DOHH2 (cell line): Measurements from ENCODE around the gene GLRX5.
A peak's percentile ranks its signal among the peaks of the same experiment; 100 is the strongest.

Experiments used
- H3F3A ChIP-seq: fragments of 200-600 bp; sonication (generic), shearing (Covaris generic); 2 replicates; pipeline ENCODE4 v1.6.0; 2016; ENCODE audit warnings: antibody characterized with exemption, mild to moderate bottlenecking; ENCODE audit not compliant: control insufficient read depth, insufficient read depth
- H3K27ac ChIP-seq: fragments of 200-600 bp; sonication (generic); 2 replicates; pipeline ENCODE4 v1.5.1; 2014; ENCODE audit warnings: low read depth, mild to moderate bottlenecking, low read length, moderate library complexity
- H3K27me3 ChIP-seq: fragments of 200-600 bp; sonication (generic); 2 replicates; pipeline ENCODE4 v1.6.1; 2014; ENCODE audit warnings: mild to moderate bottlenecking, low read length, mixed read lengths; ENCODE audit not compliant: control insufficient read depth
- H3K36me3 ChIP-seq: fragments of 200-600 bp; sonication (generic); 2 replicates; pipeline ENCODE4 v1.6.1; 2014; ENCODE audit warnings: mild to moderate bottlenecking, low read length, moderate library complexity, mixed read lengths; ENCODE audit not compliant: control insufficient read depth
- H3K4me1 ChIP-seq: fragments of 200-600 bp; sonication (generic); 2 replicates; pipeline ENCODE4 v1.6.1; 2014; ENCODE audit warnings: mild to moderate bottlenecking, low read length, mixed read lengths; ENCODE audit not compliant: control insufficient read depth
- H3K4me2 ChIP-seq: fragments of 200-600 bp; sonication (generic); 2 replicates; pipeline ENCODE4 v1.6.0; 2014; ENCODE audit warnings: mild to moderate bottlenecking, low read length, moderate library complexity
- H3K4me3 ChIP-seq: fragments of 200-600 bp; sonication (generic); 2 replicates; pipeline ENCODE4 v1.5.1; 2014; ENCODE audit warnings: mild to moderate bottlenecking, low read length, mixed read lengths
- H3K79me2 ChIP-seq: fragments of 200-600 bp; sonication (generic); 2 replicates; pipeline ENCODE4 v1.6.1; 2014; ENCODE audit warnings: mild to moderate bottlenecking, low read length, mixed read lengths; ENCODE audit not compliant: control insufficient read depth
- H3K9me2 ChIP-seq: fragments of 200-600 bp; sonication (generic); replicated peaks from 2 replicates; pipeline ENCODE4 v1.6.1; 2014; ENCODE audit warnings: mild to moderate bottlenecking, low read length, mixed read lengths; ENCODE audit not compliant: control insufficient read depth
- H3K9me3 ChIP-seq: fragments of 200-600 bp; sonication (generic); 2 replicates; pipeline ENCODE4 v1.6.1; 2014; ENCODE audit warnings: antibody characterized with exemption, low read length, mixed read lengths; ENCODE audit not compliant: control insufficient read depth, insufficient read depth
- H4K20me1 ChIP-seq: fragments of 200-600 bp; sonication (generic); 2 replicates; pipeline ENCODE4 v1.6.0; 2014; ENCODE audit warnings: low read depth, mild to moderate bottlenecking, antibody characterized with exemption, low read length, moderate library complexity; ENCODE audit not compliant: control insufficient read depth, insufficient read depth
- EZH2phosphoT487 ChIP-seq: fragments of 200-600 bp; sonication (generic); IDR thresholded peaks from 2 replicates; pipeline ENCODE4 v1.6.1; 2017; ENCODE audit warnings: borderline replicate concordance, mild to moderate bottlenecking, antibody characterized with exemption, low read length, moderate library complexity, mixed read lengths
- TF ChIP-seq, protein P1 (sequence below): fragments of 200-600 bp; sonication (generic); IDR thresholded peaks from one replicate; pipeline ENCODE4 v1.5.1; 2014; ENCODE audit warnings: antibody characterized with exemption, mild to moderate bottlenecking, low read depth, low read length; ENCODE audit not compliant: poor library complexity, severe bottlenecking

Gene GLRX5

DNA sequence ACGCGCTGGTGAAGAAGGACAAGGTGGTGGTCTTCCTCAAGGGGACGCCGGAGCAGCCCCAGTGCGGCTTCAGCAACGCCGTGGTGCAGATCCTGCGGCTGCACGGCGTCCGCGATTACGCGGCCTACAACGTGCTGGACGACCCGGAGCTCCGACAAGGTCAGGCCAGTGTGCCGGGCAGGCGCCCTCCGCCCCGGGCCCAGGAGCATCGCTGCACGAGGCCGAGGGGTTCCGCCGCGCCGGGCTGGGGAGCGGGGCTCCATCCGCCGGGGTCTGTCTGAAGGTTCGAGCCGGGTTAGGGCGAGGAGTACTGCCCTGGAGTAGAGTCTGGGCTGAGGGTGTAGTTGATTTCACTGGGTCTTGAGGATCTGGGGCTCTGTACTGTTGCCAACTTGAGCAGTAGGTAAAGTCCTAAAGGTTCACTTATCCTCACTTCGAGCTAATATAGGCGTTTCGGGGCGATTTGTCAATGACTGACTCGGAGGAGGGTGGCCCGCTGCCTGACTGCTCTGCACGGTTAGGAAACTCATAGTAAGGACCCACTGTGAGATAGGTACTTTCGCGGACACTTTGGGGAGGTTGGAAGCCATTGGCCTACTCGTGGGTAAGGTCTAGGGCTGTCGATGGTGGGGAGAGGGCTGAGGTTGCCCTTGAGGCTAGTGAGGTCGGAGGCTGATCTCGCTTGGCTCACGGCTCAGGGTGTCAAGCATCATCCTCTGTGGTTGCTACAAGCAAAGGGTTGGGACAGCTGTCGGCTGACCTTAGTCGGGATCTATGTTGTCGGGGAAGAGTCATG is 574 bp downstream of the GLRX5 start:
- TF ChIP-seq, protein P1, sequence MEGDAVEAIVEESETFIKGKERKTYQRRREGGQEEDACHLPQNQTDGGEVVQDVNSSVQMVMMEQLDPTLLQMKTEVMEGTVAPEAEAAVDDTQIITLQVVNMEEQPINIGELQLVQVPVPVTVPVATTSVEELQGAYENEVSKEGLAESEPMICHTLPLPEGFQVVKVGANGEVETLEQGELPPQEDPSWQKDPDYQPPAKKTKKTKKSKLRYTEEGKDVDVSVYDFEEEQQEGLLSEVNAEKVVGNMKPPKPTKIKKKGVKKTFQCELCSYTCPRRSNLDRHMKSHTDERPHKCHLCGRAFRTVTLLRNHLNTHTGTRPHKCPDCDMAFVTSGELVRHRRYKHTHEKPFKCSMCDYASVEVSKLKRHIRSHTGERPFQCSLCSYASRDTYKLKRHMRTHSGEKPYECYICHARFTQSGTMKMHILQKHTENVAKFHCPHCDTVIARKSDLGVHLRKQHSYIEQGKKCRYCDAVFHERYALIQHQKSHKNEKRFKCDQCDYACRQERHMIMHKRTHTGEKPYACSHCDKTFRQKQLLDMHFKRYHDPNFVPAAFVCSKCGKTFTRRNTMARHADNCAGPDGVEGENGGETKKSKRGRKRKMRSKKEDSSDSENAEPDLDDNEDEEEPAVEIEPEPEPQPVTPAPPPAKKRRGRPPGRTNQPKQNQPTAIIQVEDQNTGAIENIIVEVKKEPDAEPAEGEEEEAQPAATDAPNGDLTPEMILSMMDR = no peak
- no peak for TF ChIP-seq EZH2phosphoT487
- Histone ChIP-seq H3K27ac (no peak overlapping the region), H3K4me2 (peak overlapping the region; percentile 86), H3K79me2 (peaks cover 91% of the 10 kb centered on the region), H3F3A (peaks cover 10% of the 10 kb centered on the region; the same call in 1 of the 2 replicates), H4K20me1 (peaks cover 34% of the 10 kb centered on the region; the same call in 1 of the 2 replicates), H3K9me2 (no peaks in the 10 kb centered on the region), H3K27me3 (no peaks in the 10 kb centered on the region), H3K36me3 (peaks cover 43% of the 10 kb centered on the region), H3K9me3 (no peaks in the 10 kb centered on the region), H3K4me3 (peak overlapping the region; percentile 94), H3K4me1 (peaks cover 36% of the 10 kb centered on the region)

DNA sequence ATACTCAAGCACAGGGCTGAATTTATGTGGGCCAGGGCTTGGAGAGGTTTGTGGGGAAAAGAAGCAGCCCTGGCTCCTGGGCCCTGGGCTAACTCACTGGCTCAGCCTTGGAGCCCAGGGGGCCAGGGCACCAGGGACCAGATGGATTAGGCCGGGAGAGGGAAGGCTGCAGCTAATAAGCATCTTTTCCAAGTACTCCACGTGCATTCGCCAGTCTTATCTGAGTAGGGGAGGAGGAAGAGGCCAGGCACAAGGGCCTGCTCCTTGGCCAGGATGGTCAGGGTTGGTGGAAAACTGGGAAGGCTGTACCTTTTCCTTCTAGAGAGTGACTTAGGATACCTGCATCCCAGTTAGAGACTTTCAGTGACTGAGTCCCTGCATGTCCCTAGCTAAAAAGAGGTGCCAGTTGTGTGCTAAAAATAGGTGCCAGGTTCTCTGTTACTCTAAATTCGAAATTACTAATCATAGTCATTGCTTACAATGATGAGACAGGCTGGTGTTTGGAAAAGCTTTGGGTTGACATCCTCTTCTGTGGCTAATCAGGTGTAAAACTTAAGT is 1.3 kb downstream of the GLRX5 start:
- Histone ChIP-seq H3K36me3 (peaks cover 36% of the 10 kb centered on the region), H3K9me2 (no peaks in the 10 kb centered on the region), H3K4me2 (peak overlapping the region; percentile 86), H3K27me3 (no peaks in the 10 kb centered on the region), H3K4me3 (peak overlapping the region; percentile 94), H3K9me3 (no peaks in the 10 kb centered on the region), H3K27ac (no peak overlapping the region), H4K20me1 (peaks cover 33% of the 10 kb centered on the region; the same call in 1 of the 2 replicates), H3K79me2 (peaks cover 91% of the 10 kb centered on the region), H3K4me1 (peaks cover 36% of the 10 kb centered on the region), H3F3A (peaks cover 10% of the 10 kb centered on the region; the same call in 1 of the 2 replicates)
- TF ChIP-seq, protein P1 = no peak
- no peak for TF ChIP-seq EZH2phosphoT487

DNA sequence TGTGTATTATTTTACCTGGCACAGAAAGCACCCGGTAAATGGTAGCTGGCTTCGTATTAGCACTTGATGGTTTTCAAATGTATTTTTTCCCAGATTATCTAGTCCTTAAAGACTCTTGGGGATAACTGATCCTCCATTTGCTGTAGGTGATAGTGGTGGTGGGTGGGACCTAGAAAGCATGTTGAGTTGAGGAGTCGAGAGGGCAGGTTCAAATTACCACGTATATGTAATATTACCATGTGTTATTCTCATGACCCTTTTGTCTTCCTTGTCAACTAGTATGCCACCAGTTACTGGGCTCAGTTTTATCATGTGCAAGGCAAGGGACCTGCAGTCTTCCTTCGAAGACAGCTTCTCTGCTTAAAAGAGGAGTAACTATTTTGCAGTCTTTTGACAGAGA is 1.8 kb downstream of the GLRX5 start:
- H3K4me1 ChIP-seq = peaks cover 31% of the 10 kb centered on the region
- no peaks in the 10 kb centered on the region for H3K9me2 ChIP-seq
- peaks cover 91% of the 10 kb centered on the region for H3K79me2 ChIP-seq
- TF ChIP-seq EZH2phosphoT487 = no peak
- TF ChIP-seq, protein P1 = no peak
- H3K9me3 ChIP-seq = no peaks in the 10 kb centered on the region
- H4K20me1 ChIP-seq = peaks cover 33% of the 10 kb centered on the region; the same call in 1 of the 2 replicates
- peak overlapping the region; percentile 86 for H3K4me2 ChIP-seq
- H3F3A ChIP-seq = peaks cover 6% of the 10 kb centered on the region; the same call in 1 of the 2 replicates
- no peak overlapping the region for H3K27ac ChIP-seq
- H3K36me3 ChIP-seq = peaks cover 30% of the 10 kb centered on the region
- peak overlapping the region; percentile 94 for H3K4me3 ChIP-seq
- no peaks in the 10 kb centered on the region for H3K27me3 ChIP-seq
